Activated T-helper 2 cell treated with anti-CD3 and anti-CD28 coated beads, Interferon-gamma antibody, Interleukin-2, Interleukin-4, amounts not matched to agents 10 μg/mL and 5 μg/mL and 100 μg/mL, durations not matched to agents 14 hours and 24 hours and 36 hours (primary cell): ENCODE results near the gene TRAF4. TPM values are rescaled to one million over a fixed set of nuclear protein-coding genes. Genes with fewer than 3 reads are reported as not detected.

ENCODE experiments used
- DNase-seq: peaks from one replicate; pipeline ENCODE4 v3.0.0; 2021; ENCODE audit warnings: low spot score
- H3K27ac Mint-ChIP-seq: one replicate; pipeline ENCODE4 v1.8.0; 2021; ENCODE audit warnings: mixed read lengths
- H3K27me3 Mint-ChIP-seq: one replicate; pipeline ENCODE4 v1.8.0; 2021; ENCODE audit warnings: low read depth, mixed read lengths
- H3K36me3 Mint-ChIP-seq: one replicate; pipeline ENCODE4 v1.8.0; 2021; ENCODE audit warnings: low read depth, mixed read lengths
- H3K4me1 Mint-ChIP-seq: one replicate; pipeline ENCODE4 v1.8.0; 2021; ENCODE audit warnings: low read depth, mixed read lengths
- H3K4me3 Mint-ChIP-seq: one replicate; pipeline ENCODE4 v1.8.0; 2021; ENCODE audit warnings: low read depth, mild to moderate bottlenecking, moderate library complexity, mixed read lengths
- H3K9me3 Mint-ChIP-seq: one replicate; pipeline ENCODE4 v1.8.0; 2021; ENCODE audit warnings: mixed read lengths
- intact Hi-C: fragments of 100-400 bp; cut with micrococcal nuclease; formaldehyde crosslinking; loops from one replicate; pipeline ENCODE4 v1.15.1; 2023
- total RNA-seq: library from RNA; stranded (reverse); gene quantifications from 2 replicates; pipeline ENCODE4 v1.2.3, GENCODE V29; 2022

TRAF4 gene
- total RNA-seq, 1 donor from 2014 or later: 129 TPM

- Mint-ChIP-seq H3K27ac (peak overlapping the region; percentile 67), H3K36me3 (peaks cover 18% of the 10 kb centered on the region), H3K4me3 (peak overlapping the region; percentile 42), H3K27me3 (no peaks in the 10 kb centered on the region), H3K9me3 (peaks cover 3% of the 10 kb centered on the region), H3K4me1 (peaks cover 39% of the 10 kb centered on the region)
- no peak for DNase-seq
- intact Hi-C loops: no loop called here
These were observed 5.0 kb upstream of the TRAF4 start for GRCh38 chr17:28738680-28739384.

- intact Hi-C loops: no loop called here
- H3K9me3 Mint-ChIP-seq: peaks cover 3% of the 10 kb centered on the region
- no peak overlapping the region for H3K4me3 Mint-ChIP-seq
- H3K4me1 Mint-ChIP-seq: peaks cover 32% of the 10 kb centered on the region
- peaks cover 30% of the 10 kb centered on the region for H3K36me3 Mint-ChIP-seq
- no peak for DNase-seq
- no peak overlapping the region for H3K27ac Mint-ChIP-seq
- no peaks in the 10 kb centered on the region for H3K27me3 Mint-ChIP-seq
These were observed 3.1 kb upstream of the TRAF4 start for GRCh38 chr17:28740406-28741357.

- H3K27ac Mint-ChIP-seq: no peak overlapping the region
- peaks cover 40% of the 10 kb centered on the region for H3K36me3 Mint-ChIP-seq
- no peaks in the 10 kb centered on the region for H3K27me3 Mint-ChIP-seq
- DNase-seq: no peak
- peaks cover 3% of the 10 kb centered on the region for H3K9me3 Mint-ChIP-seq
- intact Hi-C loops: no loop called here
- no peak overlapping the region for H3K4me3 Mint-ChIP-seq
- peaks cover 32% of the 10 kb centered on the region for H3K4me1 Mint-ChIP-seq
These were observed 2.2 kb upstream of the TRAF4 start for GRCh38 chr17:28741358-28742349.

- intact Hi-C loops: no loop called here
- no peaks in the 10 kb centered on the region for H3K9me3 Mint-ChIP-seq
- H3K4me3 Mint-ChIP-seq: peak overlapping the region; percentile 90
- H3K36me3 Mint-ChIP-seq: peaks cover 55% of the 10 kb centered on the region
- peaks cover 23% of the 10 kb centered on the region for H3K4me1 Mint-ChIP-seq
- H3K27me3 Mint-ChIP-seq: no peaks in the 10 kb centered on the region
- H3K27ac Mint-ChIP-seq: peak overlapping the region; percentile 81
- DNase-seq: peak; percentile 46
These were observed 527 bp downstream of the TRAF4 start for GRCh38 chr17:28744104-28744971.

GRCh38 chr17:28744972-28745785, 1.4 kb downstream of the TRAF4 start:
- intact Hi-C loops: no loop called here
- Mint-ChIP-seq H3K27me3 (no peaks in the 10 kb centered on the region), H3K36me3 (peaks cover 57% of the 10 kb centered on the region), H3K4me3 (peak overlapping the region; percentile 90), H3K27ac (peak overlapping the region; percentile 81), H3K9me3 (no peaks in the 10 kb centered on the region), H3K4me1 (peaks cover 22% of the 10 kb centered on the region)
- peak; percentile 32 for DNase-seq

- no peaks in the 10 kb centered on the region for H3K9me3 Mint-ChIP-seq
- DNase-seq: no peak
- peaks cover 59% of the 10 kb centered on the region for H3K36me3 Mint-ChIP-seq
- no peaks in the 10 kb centered on the region for H3K27me3 Mint-ChIP-seq
- peaks cover 20% of the 10 kb centered on the region for H3K4me1 Mint-ChIP-seq
- intact Hi-C loops: no loop called here
- H3K27ac Mint-ChIP-seq: peak overlapping the region; percentile 81
- peak overlapping the region; percentile 90 for H3K4me3 Mint-ChIP-seq
These were observed 2.1 kb downstream of the TRAF4 start for GRCh38 chr17:28745786-28746411.

GRCh38 chr17:28746611-28747050, 2.8 kb downstream of the TRAF4 start:
- H3K27ac Mint-ChIP-seq: peak overlapping the region; percentile 38
- intact Hi-C loops: no loop called here
- H3K4me3 Mint-ChIP-seq: peak overlapping the region; percentile 90

GRCh38 chr17:28747051-28747691, 3.4 kb downstream of the TRAF4 start:
- Mint-ChIP-seq H3K36me3 (peaks cover 67% of the 10 kb centered on the region), H3K4me1 (peaks cover 12% of the 10 kb centered on the region), H3K27me3 (no peaks in the 10 kb centered on the region), H3K4me3 (peak overlapping the region; percentile 17), H3K27ac (no peak overlapping the region), H3K9me3 (no peaks in the 10 kb centered on the region)
- intact Hi-C loops: no loop called here
- no peak for DNase-seq

More at GRCh38 chr17:28746611-28747050, 2.8 kb downstream of the TRAF4 start:
- H3K4me1 Mint-ChIP-seq: peaks cover 16% of the 10 kb centered on the region
- no peak for DNase-seq
- H3K9me3 Mint-ChIP-seq: no peaks in the 10 kb centered on the region
- peaks cover 64% of the 10 kb centered on the region for H3K36me3 Mint-ChIP-seq
- H3K27me3 Mint-ChIP-seq: no peaks in the 10 kb centered on the region

- DNase-seq: no peak
- Mint-ChIP-seq H3K9me3 (no peaks in the 10 kb centered on the region), H3K27me3 (no peaks in the 10 kb centered on the region), H3K4me1 (peaks cover 13% of the 10 kb centered on the region), H3K4me3 (peak overlapping the region; percentile 13), H3K27ac (peak overlapping the region; percentile 5), H3K36me3 (peaks cover 72% of the 10 kb centered on the region)
- intact Hi-C loops: no loop called here
These were observed 4.3 kb downstream of the TRAF4 start for GRCh38 chr17:28747801-28748750.
